ENCODE measurements around the gene SLC15A4.
"Not testable (repeated sequence)": the region's sequence is repeated elsewhere in the genome, so short reads cannot be mapped to it uniquely, and the experiment has no call there.

SLC15A4 gene

DNA sequence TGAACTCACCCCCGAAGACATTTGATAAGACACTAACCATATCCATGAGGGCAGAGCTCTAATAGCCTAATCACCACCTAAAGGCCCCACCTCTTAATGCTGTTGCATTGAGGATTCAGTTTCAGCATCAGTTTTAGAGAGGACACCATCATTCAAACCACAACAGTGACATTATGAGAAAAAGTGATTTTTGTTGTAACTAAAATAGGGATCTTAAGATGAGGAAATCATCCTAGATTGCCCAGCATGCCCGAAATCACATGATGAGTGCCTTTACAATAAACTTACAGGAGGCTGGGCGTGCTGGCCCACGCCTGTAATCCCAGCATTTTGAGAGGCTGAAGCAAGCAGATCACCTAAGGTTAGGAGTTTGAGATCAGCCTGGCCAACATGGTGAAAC lies 19.8 kb upstream of the SLC15A4 start:
- DNase-seq = no peak

DNA sequence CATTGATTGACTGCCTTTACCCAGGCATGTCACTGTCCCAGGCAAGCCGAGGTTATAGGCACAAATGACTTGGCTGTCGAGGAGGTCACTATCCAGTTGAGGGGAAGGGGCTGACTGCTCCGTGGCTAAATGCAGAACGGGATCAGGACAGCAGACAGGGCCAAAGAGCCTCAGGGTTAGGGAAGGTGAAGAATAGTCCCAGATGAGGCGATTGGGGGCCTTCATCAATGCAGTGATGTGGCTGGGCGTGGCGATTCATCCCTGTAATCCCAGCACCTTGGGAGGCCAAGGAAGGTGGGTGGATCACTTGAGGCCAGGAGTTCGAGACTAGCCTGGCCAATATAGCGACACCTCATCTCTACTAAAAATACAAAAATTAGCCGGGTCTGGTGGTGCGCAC lies 18.8 kb upstream of the SLC15A4 start:
- DNase-seq = no peak

DNA sequence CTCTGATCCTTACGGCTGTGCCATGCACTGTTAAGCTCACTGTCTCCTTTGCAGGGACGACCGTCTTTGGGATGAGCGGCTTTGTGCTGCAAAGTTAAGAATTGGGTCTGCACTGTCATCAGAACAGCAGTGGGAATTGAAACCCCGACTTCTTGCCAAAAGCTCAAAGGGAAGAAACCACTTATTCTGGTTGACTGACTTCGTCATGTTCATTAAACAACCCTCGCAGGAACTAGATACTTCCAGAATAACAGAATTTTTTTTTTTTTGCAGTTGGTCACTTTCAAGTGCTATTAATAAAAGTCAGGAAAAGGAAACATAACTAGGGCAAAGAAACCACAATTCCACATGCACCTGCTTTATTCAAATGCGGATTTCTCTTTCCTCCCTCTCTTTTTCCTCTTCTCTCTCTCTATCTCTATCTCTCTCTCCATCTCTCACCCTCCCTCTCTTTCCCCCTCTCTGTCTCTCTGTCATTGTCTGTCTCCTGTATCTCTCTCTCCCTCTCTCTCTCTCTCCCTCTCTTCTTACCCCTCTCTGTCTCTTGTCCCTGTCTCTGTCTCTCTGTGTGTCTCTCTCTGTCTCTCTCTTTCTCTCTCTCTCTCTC lies 17.2 kb upstream of the SLC15A4 start:
- no peak for DNase-seq

DNA sequence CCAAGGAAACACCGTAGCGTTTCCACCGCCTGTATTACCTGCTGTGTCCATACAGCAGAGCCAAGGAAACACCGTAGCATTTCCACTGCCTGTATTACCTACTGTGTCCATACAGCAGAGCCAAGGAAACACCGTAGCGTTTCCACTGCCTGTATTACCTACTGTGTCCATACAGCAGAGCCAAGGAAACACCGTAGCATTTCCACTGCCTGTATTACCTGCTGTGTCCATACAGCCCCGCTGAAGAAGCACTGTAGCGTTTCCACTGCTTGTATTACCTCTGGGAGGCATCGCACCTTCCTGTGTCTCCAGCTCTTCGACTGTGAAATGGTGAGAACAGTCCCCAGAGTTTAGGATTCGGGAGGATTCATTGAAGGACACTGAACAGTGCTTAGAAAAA lies 16.1 kb upstream of the SLC15A4 start:
- not testable (repeated sequence) for DNase-seq

DNA sequence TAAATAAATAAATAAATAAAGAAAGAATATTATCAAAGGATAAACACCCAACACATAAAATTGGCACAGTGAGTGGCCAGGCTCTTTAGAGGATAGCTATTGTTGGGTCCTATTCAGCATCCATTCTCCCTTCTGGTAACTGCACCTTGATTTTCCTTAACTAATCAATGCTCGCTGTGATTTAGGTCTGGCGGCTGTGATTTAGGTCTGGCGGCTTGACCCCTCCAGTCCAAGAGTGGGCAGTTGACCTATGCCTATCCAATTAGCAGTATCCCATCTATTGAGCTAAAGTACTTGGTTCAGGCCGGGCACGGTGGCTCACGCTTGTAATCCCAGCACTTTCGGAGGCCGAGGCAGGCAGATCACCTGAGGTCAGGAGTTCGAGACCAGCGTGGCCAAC lies 9.7 kb upstream of the SLC15A4 start:
- DNase-seq = no peak

DNA sequence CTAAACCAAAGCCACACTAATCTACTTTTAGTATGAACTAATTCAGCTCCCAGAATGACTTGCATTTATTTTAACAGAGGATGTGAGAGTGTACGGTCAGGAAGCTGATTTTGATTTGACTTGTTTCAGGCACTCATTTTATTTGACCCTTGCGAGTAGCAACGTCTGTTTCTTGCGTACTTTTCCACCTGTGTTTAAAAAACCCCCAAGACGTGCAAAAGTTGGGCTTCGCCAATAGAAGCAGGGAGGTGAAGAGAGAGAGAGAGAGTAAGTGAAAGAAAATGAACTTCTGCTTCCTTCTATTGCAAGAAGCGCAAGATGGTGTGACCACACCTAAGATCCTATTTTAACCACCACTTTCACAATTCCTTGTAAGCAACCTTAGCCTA lies 6.7 kb upstream of the SLC15A4 start:
- DNase-seq = no peak

DNA sequence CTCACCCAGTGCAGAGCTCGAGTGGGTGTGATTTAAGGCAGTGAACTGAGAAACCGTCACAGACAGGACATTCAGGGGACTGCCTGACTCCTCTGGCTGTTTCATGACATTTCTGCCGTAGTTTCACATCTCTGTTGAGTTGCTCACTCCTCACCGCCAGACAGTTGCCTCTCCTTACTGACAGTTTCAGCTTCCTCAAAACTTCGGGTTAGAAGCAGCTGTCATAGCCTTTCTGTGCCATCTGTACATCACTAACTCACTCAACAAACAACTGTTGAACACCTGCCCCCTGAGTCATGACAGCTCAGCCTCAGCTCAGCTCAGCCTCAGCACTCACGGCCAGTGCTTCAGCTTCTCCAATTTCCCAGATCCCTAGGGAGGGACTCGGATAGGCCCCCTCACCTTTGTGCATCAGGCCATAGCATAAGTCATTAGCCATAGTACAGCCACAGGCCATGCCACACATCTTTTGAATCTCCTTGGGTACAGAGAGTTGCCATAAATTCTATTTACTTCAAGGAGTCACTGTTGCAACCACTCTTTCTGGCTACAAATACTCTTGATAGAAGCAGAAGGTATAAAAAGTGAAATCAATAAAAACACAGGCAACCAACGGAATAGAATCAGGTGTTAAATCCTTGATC lies 6.2 kb upstream of the SLC15A4 start:
- DNase-seq = no peak

DNA sequence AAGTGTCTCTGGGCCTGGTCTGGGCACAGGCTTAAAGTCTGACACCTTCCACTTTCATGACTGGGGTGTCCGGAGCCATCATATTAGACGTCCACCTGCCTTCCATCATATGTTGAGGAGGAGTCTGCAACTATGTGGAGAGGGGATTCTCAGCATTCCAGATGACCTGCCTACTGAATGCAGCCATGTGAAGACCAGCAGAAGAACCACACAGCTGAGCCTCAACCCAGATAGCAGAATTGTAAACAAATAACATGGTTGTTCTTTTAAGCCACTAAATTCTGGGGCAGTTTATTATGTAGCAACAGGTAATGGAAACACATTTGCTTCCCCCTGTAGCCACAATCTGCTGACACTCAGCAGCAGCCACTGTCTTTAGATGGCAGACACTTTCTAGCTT lies 4.0 kb upstream of the SLC15A4 start:
- no peak for DNase-seq

DNA sequence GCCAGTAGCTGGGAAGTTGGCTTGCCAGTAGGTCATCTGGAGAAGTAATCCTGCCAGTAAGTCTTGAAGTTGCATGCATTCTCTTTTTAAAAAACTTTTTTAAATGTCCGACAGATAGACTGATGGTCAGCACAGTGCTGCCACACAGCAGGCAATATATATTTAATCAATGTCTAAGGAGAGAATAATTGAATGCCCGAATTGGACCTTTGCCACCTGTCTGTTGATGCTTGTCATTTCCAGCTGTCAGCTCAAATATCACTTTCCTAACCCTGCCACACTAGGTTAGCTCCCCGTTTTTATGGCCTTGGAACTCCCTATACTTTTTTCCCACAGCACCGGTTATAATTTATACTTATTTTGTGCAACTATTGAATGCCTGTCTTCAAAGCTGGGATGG lies 2.1 kb upstream of the SLC15A4 start:
- DNase-seq = no peak

DNA sequence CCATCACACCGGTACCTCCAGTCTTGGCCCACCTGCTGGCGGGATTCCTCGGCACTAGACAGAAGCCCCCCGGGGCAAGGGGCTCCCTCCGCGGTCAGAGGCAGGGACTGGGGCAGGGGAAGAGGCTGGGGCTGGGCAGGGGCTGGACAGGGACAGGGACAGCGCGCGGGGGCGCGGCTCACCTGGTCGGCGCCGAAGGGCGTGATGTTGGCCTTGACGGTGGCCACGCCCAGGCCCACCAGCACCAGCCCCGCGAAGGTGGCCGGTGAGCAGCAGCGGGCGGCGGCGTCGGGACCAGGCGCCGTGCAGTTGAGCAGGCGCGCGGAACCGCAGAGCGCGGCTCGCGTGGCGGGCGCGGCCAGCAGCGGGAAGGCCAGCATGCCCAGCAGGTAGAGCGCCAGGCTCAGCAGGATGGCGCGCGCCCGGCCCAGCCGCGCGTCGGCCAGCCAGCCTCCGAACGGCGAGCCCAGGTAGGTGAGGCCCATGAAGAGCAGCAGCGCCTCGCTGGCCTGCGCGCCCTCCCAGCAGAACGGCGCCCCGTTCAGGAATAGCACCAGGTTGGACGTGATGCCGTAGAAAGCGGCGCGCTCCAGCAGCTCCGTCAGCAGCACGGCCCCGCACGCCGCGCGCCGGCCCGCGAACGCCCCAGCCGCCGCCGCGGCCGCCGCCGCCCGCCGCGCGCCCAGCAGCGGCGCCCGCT lies 392 bp downstream of the SLC15A4 start:
- no peak for DNase-seq

DNA sequence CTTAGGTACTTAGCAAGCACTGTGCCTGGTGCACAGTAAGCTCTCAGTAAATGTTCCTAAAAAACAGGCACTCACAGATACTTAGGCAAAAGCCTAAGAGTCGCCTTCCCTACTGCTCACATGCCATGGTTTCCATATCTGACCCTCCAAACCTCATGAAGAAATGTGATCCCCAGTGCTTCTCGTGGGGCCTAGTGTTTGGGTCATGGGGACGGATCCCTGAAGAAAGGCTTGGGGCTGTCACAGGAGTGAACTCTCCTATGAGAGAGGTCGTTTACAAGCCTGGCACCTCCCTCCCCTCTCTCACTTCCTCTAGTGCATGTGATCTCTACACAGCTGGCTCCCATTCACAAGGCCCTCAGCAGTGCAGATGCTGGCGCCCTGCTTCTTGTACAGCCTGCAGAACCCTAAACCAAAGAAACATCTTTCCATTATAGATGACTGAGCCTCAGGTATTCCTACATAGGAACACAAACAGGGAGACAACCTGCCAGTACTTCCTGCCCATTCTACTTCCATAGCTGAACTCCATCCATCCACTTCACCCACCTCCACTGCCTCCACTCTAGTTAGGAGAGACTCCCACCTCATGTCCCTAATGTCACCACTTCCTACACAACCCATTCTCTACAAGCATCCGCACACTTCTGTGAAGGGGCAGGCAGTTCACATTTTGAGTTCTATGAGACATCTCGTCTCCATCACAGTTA lies 2.9 kb downstream of the SLC15A4 start:
- peak; percentile 46 for DNase-seq

DNA sequence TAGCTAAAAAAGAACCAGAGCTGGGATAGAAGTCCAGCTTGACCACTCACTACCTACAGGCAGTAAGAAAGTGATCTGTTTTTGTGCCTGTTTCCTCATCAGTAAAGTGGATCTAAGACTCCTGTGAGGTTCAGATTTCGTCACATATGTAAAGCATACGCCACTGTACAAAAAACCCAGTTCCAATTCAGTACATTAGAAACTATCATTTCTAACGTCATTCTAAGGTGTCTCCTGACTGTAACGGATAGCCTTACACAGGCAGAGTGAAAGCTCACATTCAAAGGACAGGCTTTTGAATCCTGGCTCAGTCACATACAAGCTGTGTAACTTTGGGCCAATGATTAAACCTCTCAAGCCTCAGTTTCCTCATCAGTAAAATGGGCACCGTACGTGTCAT lies 3.5 kb downstream of the SLC15A4 start:
- DNase-seq = no peak

DNA sequence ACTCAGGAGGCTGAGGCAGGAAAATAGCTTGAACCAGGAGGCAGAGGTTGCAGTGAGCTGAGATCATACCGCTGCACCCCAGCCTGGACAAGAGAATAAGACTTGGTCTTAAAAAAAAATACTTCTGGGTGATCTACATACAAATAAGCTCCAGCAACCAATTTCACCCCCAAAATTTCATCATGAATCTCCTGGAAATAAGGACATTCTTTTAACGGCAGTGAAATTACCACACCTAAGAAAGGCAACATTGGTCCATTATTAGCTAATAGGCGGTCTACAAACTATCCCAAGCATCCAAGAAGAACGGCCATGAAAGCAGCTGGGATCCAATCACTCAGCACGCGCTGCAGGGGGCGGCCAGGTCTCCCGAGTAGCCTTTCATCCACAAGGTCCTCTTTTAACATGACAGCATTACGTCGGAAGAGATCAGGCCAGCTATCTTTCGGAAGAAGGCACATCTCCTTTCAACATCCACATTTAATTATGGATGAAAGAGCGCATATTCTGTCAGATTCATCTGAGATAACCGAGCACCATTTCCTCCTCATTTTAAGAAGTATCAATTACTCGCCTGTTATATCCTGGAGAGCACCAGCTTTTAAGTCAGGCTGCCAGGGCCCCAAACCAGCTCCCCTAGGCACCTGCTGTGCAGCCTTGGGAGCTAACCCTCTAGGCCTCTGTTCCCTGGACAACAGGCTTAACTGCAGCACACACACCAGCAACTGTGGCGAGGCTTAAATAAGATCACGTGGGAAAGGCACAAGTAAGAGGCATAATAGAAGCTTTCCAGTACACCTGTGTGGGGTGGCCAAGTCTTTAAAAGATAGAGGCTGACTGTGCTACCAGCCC lies 4.2 kb downstream of the SLC15A4 start:
- DNase-seq = no peak

DNA sequence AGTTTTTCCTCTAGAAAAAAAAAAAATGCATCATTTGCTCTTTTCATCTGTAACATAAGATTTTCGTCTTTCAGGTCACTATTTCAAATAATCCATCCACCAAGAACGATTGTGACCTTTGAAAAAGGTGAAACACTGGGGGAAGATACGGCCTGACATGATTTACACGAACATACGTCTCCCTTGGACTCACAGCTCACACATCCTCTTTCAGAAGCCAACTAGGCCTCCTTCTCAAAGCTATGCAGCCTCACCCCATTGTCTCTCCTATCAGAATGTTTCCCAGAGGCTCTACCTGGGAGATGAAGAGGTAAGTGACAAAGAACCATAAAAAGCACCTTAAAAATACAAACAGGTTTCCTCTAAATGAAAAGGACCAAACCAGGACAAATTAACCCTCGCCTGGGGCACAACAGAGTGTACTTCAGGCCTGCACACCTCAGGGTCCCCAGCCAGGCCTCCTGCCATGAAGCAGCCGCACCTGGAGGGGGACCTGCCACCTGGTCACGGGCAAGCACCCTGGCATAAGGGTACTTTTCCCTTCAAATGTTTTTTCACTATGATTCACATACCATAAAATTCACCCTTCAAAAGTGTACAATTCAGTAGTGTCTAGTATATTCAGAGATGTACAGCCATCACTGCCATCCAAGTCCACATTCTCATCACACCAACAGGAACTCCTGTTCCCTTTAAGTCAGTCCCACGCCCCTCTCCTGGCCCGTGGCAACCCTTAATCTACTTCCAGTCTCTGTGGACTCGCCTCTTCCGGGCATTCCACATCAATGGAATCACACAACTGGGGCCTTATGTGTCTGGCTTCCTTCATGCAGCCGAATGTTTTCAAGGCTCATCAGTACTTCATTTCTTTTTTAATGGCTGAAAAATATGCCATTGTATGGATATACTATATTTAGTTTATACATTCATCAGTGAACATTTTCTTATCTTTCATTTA lies 5.4 kb downstream of the SLC15A4 start:
- DNase-seq = no peak

DNA sequence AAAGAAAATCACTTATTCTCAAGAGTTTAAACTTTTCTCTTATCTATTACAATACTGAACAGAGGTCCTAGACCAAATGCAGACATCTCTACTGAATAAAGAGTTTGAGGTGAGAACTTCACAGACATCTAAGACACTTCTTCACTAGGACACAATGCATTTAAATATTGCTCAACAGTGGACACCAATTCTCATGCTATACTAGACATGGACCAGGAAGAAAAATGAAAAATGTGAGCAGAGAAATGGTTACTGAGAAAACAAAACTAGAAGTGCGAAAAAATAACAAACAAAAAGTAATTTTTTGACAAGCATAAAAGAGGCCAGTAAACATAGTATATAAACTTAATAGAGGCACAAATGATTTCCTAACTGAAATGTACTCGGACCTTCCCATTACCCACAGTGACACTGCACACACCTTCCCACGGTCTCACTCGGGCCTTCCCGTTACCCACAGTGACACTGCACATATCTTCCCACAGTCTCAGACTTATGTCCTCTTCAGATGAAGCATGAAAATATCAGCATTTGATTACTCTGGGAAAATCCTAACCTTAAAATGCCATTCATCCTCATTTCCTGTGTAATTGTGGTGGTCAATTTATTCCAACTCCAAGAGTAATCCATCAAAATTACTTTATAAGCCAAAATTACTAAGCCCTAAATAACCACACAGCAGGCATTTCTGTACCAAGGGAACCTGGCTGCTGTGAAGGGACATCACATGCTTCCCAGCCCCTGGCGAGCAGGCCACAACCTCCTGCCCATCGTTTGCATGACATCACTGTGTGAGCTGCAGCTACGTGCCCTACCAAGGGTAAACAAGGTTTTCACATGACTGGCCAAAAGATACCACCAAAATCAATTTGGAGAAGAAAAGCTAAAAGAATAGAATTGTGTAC lies 6.4 kb downstream of the SLC15A4 start:
- DNase-seq = peak; percentile 45

DNA sequence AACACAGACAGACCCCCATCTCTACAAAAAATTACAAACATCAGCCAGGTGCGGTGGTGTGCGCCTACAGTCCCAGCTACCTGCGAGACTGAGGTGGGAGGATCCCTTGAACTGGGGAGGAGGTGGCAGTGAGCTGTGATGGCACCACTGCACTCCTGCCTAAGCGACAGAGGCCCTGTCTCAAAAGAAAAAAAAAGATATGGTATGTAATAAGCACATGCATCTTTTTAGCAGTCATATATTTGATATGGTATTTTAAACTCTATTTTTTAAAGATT lies 7.2 kb downstream of the SLC15A4 start:
- no peak for DNase-seq

DNA sequence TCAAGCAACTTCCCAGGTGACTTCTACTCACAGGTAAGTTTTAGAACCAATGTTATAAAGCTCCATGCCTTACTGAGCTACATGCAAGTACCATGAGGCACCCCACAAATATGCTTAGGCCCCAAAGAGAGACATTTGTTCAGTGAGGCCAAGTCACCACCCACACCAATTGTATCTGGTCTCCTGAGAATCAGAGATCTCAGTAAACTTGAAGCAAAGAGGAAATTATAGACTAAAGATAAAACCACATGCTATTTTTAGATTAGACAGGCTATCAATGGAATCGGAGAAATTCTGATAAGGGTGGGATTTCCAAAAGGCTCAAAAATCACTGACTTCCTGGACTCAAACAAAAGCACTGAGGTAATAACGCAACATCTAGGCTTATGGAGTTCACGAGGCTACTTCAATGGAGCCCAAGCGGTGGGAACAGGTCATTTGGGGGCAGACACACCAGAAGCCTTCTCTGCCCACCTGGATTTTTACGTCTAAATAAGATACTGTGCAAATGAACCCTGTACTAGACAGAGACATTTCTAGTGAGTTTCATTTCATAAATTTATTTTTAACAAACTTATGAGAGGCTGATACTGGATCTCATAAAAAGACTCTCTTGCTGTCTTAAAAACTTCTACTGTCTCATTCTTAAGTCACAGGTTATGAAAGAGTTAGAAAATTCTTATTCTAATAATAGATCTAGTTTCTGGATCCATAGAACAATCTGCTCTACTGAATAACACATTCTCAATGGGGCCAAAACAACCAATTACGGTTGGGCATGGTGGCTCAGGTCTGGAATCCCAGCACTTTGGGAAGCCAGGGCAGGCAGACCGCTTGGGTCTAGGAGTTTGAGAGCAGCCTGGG lies 7.7 kb downstream of the SLC15A4 start:
- DNase-seq = no peak

DNA sequence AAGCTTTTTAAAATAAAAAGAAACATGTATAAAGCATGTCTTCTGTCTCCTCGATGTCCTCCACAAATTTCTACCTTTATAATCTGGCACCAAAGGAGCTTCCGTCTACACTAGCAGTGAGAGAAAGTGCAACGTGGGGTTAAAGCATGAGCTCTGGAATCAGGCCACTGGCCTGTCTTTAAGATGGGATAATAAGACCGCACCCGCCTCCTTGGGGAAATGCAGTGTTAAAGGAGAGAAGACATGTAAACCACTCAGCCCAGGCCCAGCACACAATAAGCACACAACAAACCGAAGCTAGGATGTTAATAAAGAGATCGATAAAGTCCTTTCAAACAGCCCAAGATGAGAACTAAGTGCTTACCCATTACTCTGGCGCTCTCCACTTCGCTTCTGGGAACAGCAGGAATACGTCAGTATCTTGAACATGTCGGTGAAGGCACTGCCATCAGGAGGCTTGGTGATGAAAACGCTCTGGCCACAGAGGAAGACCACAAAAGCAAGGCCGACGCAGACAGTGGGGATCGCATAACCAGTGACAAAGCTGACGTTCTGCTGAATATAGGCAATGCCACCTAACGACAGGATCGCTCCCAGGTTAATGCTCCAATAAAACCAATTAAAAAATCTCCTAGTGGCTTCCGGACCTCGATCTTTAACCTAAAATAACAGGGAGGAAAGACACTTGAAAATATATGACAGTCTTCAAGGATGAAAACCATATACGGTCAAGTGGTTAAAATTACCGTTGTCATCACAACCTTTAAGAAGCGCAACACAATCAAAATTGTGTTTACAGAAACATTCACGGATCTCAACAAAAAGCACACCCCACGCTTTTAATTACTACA lies 9.1 kb downstream of the SLC15A4 start:
- DNase-seq = no peak

DNA sequence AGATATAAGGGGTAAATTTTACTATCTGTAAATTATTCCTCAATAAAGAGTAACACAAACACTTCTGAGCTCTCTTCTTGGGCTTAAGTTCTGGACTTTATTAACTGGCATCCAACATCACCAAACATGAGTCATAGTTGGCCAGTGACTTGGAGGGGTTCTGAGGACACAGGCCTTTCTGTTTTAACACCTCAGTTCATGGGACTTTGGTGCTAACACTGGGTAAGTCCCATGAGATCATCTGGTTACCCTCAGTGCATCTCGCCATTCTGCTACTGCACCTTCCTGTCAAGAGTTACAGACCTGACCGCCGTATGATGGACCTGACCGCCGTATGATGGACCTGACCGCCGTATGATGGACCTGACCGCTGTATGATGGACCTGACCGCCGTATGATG lies 9.9 kb downstream of the SLC15A4 start:
- no peak for DNase-seq
